ENCODE data around the gene BBS9.

BBS9 gene

DNA sequence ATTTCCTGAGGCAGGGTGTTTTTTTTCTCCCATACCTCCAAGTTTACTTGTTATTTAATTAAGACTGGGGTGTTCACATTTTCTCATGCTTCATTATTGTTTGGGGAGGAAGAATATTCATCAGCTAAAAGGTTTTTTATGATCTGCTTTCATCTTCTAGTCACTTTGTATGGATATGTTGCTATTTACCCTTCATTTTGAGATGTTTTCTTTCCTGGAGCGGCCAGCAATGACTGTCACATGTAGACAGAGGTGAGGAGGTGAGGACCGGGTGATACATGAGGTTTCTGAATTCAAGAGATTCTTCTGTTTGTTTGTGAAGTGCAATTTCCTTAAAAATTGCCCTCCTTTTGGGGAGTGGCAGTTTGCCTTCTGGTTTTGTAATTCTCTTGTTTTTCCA lies 514.2 kb downstream of the BBS9 start:
- DNase-seq (ENCODE audit: low spot score) (no peak), FAIRE-seq (no peak)

DNA sequence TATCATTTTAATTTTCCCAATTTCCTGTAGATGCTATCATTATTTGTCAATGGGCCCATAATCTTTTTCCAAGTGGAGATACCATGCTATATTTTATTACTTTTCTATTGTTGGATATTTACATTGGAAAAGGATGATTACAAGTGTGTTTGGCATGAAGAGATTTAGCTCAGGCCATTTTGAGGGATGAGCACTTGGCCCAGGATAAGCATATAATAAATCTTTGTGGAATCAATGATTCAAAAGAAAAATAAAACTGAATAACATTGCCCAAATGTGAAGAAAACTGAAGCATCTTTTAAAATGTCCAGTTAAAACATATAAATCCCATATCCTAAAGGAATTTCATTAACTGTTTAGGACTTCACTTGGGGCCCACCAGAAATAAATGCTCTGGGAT lies 515.1 kb downstream of the BBS9 start:
- DNase-seq (ENCODE audit: low spot score) (no peak), FAIRE-seq (no peak)

DNA sequence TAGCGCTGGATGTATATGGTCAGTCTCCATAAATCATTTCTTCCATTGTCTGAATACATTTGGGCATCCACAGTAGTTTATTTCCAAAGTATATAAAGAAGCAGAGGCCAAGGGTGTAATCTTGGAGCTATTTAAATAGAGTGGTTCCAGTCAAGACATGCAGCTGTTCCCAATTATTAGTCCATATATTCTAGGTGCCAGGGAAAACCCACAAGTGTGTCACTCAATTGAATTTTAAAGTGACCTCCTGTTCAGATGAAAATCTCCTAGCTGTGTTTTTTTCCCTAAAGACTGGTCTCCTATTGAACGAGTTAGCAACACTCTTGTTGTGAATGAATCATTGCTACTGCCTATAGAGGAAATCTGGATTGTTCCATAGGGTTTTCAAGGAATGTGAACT lies 515.7 kb downstream of the BBS9 start:
- FAIRE-seq (no peak), DNase-seq (ENCODE audit: low spot score) (no peak)

DNA sequence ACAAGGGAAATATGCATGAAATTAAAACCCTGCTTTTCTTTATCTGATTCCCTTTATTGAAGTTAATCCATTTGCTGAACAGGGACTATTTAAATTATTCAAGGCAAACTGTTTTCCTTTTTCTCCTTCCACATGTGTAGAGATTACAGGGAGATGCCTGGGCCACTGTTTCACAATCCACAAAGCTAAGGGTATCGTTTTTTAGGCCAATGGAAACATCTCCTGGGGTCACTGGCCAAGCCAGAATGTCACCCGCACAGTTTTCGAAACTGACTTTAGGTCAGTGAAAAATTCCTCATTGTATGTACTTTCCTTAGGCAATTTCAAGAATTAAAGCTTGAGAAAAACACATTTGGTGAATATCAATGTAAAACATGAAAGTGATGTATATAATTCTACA lies 516.8 kb downstream of the BBS9 start:
- FAIRE-seq (no peak), DNase-seq (ENCODE audit: low spot score) (no peak)

DNA sequence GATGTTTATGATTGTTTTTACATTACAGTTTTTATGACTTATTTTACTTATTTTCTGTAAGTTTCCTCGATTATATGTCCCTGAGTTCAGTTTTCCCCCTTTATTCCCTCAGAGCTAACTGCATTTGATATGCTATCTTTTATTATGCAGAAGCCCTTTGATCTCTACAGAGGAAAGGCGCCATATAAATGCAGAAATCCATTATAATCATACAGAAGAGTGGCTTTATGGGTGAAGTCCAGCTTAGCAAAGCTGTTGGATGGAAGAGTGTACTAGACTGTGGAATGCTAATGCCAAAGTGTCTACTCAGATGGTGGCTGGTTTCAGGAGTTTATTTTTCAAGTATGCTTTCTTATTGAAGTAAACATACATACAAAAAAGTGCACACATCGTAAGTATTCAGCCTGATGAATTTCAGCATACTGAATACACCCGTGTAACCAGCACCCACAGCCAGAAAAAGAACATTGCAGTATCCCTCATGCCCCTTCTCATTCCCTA lies 517.6 kb downstream of the BBS9 start:
- no peak for FAIRE-seq
- DNase-seq (ENCODE audit: low spot score), result no peak

DNA sequence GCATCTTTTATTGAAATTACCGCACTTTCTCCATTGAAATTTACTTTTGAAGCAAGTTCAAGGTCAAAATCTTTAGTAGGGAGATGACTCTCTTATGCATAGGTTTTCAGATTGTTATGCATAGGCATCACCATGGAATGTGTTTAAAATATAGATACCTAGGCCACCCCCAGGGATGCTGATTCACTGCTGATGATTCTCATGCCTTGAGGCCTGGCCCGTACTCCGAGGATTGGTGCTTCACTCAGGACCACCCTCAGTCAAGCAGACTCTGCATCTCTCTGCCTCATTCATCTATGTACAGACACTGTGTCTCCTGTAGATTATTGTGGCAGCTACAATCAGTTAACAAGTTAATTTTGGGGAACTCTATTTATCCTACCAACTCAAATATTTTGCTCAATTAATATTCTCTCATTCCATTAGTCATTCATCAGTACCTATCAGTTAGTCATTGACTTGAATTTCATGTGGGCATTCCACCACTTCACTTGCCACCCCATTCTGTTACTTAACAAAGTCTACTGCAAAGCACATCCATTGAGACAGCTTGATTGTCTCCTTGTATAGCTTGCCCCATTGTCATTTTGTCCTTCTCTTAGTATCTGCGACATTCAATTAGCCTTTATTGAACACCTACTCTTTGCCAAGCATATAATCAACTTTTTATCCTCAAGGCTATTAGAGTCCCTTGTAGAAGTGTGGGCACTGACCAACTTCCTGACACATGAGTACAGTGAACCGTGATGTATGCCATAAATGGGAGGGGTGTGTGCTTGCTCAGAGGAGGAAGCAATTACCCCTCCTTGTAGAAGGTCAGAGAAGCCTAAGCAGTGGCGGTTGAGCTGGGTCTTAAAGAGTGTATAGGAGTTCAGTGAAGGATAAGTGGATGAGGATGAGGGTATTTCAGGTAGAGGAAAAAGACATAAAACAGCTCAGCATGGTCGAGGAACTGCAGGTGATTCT lies 520.4 kb downstream of the BBS9 start:
- no peak for FAIRE-seq
- no peak for DNase-seq (ENCODE audit: low spot score)

DNA sequence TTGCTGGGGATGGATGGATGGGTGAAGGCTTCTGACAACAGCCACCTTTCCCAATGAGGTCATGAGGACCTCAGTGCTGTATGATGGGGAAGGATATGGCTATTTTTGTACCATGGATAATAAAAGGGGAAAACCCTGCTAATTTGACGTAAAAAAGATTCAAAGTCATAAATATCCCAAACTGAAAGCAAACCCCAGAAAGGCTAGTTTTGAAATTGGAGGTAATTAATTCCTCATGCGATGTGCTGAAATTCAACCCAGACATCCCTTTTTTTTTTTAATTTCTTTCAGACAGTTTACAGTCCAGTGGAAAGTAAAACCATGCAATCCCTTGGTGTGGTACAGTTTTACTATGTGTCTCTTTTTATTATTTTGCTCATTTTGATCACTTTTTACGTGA lies 521.5 kb downstream of the BBS9 start:
- FAIRE-seq (no peak), DNase-seq (ENCODE audit: low spot score) (no peak)

DNA sequence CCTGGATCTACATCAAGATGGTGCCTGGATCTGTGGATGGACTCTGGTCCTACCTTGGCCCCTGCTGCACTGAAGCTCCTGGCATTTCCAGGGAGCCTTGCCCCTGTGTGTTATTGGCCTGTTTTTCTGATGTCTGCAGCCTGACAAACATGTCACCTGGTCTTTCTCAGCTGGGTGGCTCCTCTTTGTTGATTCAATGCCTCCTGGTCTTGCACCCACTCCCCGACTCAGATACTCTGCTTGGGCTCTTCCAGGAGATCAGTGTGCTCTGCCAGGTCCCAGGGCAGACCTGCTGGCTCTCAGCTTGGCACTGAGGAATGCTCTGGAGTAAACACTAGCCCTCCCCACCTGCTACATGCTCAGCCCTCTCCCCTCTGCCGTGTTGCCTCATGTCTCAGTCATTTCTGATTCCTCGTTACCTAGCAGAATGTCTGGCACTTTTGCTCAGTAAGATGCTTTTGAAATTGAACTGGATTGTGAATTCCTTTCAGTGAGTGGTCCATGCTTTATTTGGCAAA lies 522.7 kb downstream of the BBS9 start:
- FAIRE-seq, result no peak
- DNase-seq (ENCODE audit: low spot score), result no peak

DNA sequence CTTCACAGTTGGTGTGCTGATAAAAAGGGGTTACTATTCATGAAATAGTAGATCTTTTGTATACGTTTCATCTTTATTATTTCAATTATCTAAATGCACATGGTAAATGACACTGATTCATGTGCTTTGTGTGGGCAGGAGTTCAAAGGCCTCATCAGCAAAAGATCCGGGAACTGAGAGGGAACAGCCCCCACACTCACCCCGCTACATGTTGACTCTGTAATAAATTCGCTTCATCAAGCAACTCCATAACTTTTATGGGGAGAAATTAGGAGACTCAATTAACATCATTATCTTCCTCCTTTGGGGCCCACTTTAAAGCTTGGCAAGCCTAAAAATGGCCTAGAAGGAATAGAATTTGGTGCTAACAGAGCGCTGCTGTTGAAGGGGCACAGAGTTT lies 525.3 kb downstream of the BBS9 start:
- FAIRE-seq, result no peak
- no peak for DNase-seq (ENCODE audit: low spot score)

Measured in RCC 7860 (cell line).